Ascending aorta (tissue), 2 donors: ENCODE results near the gene P3H1. TPM values are rescaled to one million over a fixed set of nuclear protein-coding genes. Genes with fewer than 3 reads are reported as not detected.

ENCODE experiments used
- DNase-seq, 2 donors: peaks; one replicate each; pipeline ENCODE4 v3.0.0-alpha.2; 2019; ENCODE audit warnings: low spot score in 2 of 2
- H3K27ac ChIP-seq, 2 donors: fragments of 200-600 bp; sonication (generic); one replicate each; pipeline ENCODE4 v1.5.1; 2016 to 2017; ENCODE audit warnings: mild to moderate bottlenecking in 1 of 2
- H3K27me3 ChIP-seq: fragments of 200-600 bp; sonication (generic); one replicate; pipeline ENCODE4 v1.5.1; 2017
- H3K36me3 ChIP-seq, 2 donors: fragments of 200-600 bp; sonication (generic); one replicate each; pipeline ENCODE4 v1.5.1; 2016
- H3K4me1 ChIP-seq, 2 donors: fragments of 200-600 bp; sonication (generic); one replicate each; pipeline ENCODE4 v1.5.1; 2016 to 2017; ENCODE audit warnings: mild to moderate bottlenecking in 1 of 2
- H3K4me3 ChIP-seq, 2 donors: fragments of 200-600 bp; sonication (generic); one replicate each; pipeline ENCODE4 v1.5.1; 2016 to 2017; ENCODE audit warnings: mild to moderate bottlenecking in 1 of 2
- H3K9me3 ChIP-seq, 2 donors: fragments of 200-600 bp; sonication (generic); one replicate each; pipeline ENCODE4 v1.5.1; 2016
- CTCF ChIP-seq, 3 experiments: fragments of 200-600 bp in 2 of 3; fragments of 450-650 bp in 1 of 3; sonication (generic) in 2 of 3; IDR thresholded peaks; one replicate each; pipeline ENCODE4 v1.5.1; 2016 to 2019; ENCODE audit warnings: antibody characterized with exemption in 3 of 3, mild to moderate bottlenecking in 1 of 3, moderate library complexity in 1 of 3
- intact Hi-C: fragments of 100-400 bp; cut with DNase I; formaldehyde crosslinking; loops from one replicate; pipeline ENCODE4 v1.15.1; 2023
- total RNA-seq: library from RNA; depleted of rRNA; stranded (reverse); fragments of >200 nt; gene quantifications from one replicate; pipeline ENCODE4 v1.1.0, GENCODE V29; 2016

P3H1 gene
- total RNA-seq, 1 donor from 2014 or later = 72.2 TPM

GRCh38 chr1:42736571-42737200, 30.1 kb downstream of the P3H1 start:
- no peak for DNase-seq
- intact Hi-C loops = no loop called here

GRCh38 chr1:42736152-42736551, 30.7 kb downstream of the P3H1 start:
- H3K27me3 ChIP-seq = no peaks in the 10 kb centered on the region
- TF ChIP-seq CTCF (IDR thresholded peaks at IDR 0.05) = no peak
- intact Hi-C loops = no loop called here
- H3K36me3 ChIP-seq = no peaks in the 10 kb centered on the region
- no peaks in the 10 kb centered on the region for H3K4me1 ChIP-seq
- no peak overlapping the region for H3K4me3 ChIP-seq
- DNase-seq = no peak
- no peaks in the 10 kb centered on the region for H3K9me3 ChIP-seq
- no peak overlapping the region for H3K27ac ChIP-seq

More at GRCh38 chr1:42736571-42737200, 30.1 kb downstream of the P3H1 start:
- TF ChIP-seq CTCF (IDR thresholded peaks at IDR 0.05) = no peak
- no peaks in the 10 kb centered on the region for H3K36me3 ChIP-seq
- H3K4me1 ChIP-seq = no peaks in the 10 kb centered on the region
- H3K27me3 ChIP-seq = no peaks in the 10 kb centered on the region
- no peak overlapping the region for H3K4me3 ChIP-seq
- no peaks in the 10 kb centered on the region for H3K9me3 ChIP-seq
- no peak overlapping the region for H3K27ac ChIP-seq

GRCh38 chr1:42735477-42736105, 31.2 kb downstream of the P3H1 start:
- H3K4me1 ChIP-seq = no peaks in the 10 kb centered on the region
- no peak for DNase-seq
- no peaks in the 10 kb centered on the region for H3K36me3 ChIP-seq
- no peaks in the 10 kb centered on the region for H3K27me3 ChIP-seq
- H3K9me3 ChIP-seq = no peaks in the 10 kb centered on the region
- H3K27ac ChIP-seq = no peak overlapping the region
- H3K4me3 ChIP-seq = no peak overlapping the region
- TF ChIP-seq CTCF (IDR thresholded peaks at IDR 0.05) = no peak
- intact Hi-C loops = no loop called here

GRCh38 chr1:42735056-42735455, 31.8 kb downstream of the P3H1 start:
- intact Hi-C loops = no loop called here
- no peaks in the 10 kb centered on the region for H3K27me3 ChIP-seq
- no peak for DNase-seq
- no peak overlapping the region for H3K27ac ChIP-seq
- no peak for TF ChIP-seq CTCF (IDR thresholded peaks at IDR 0.05)
- H3K36me3 ChIP-seq = no peaks in the 10 kb centered on the region
- no peaks in the 10 kb centered on the region for H3K9me3 ChIP-seq
- no peaks in the 10 kb centered on the region for H3K4me1 ChIP-seq
- no peak overlapping the region for H3K4me3 ChIP-seq

- Histone ChIP-seq H3K4me1 (no peaks in the 10 kb centered on the region), H3K36me3 (no peaks in the 10 kb centered on the region), H3K4me3 (no peak overlapping the region), H3K27me3 (no peaks in the 10 kb centered on the region), H3K27ac (no peak overlapping the region), H3K9me3 (no peaks in the 10 kb centered on the region)
- intact Hi-C loops = no loop called here
- DNase-seq = no peak
- no peak for TF ChIP-seq CTCF (IDR thresholded peaks at IDR 0.05)
Observed at GRCh38 chr1:42734201-42735035, 32.4 kb downstream of the P3H1 start.
